ENCODE data around the gene CACNG3. TPM values are rescaled to one million over a fixed set of nuclear protein-coding genes. Genes with fewer than 3 reads are reported as not detected.

CACNG3 gene
- total and polyA plus RNA-seq, 2 of the 13 experiments (the other 11 are each of a cell fraction or from before 2014, with no cell fraction given), result not detected

DNA sequence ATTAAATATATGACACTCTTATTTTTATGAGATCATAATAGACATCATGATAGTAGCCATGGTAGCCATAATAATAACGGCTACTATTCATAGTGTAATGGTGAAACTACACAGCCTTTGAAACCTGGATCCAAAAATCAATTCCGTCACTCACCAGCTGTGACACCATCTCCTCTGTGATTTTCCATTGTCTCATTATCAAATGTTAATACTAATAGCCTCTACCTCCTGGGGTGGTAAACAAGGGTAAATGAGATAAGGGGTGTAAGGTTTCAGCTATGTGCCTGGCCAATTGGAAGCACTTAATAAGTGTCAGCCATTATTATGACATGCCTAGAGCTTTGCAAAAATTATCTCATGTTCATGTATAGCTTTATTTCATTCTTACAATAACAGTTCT is 88.6 kb downstream of the CACNG3 start:
- H3K4me3 ChIP-seq (replicated peaks in 1 of 3; ENCODE audit: insufficient read depth in 1 of 3, low read depth in 2 of 3, low read length in 3 of 3), result no peak overlapping the region
- DNase-seq (ENCODE audit: low spot score), result no peak
- POLR2A ChIA-PET, result no interaction called here

More for the DNA sequence above, 88.6 kb downstream of the CACNG3 start:
- WGBS (ENCODE audit: low lambda C conversion rate), result 27% methylated on average over 2 of the region's 2 CpGs
- Histone ChIP-seq H3K9me3 (ENCODE audit: low read length) (no peaks in the 10 kb centered on the region), H4K20me1 (ENCODE audit: insufficient read depth, low read length) (no peaks in the 10 kb centered on the region), H3K79me2 (ENCODE audit: insufficient read depth, low read length) (no peaks in the 10 kb centered on the region), H3K4me2 (ENCODE audit: low read depth, low read length) (no peak overlapping the region), H2AFZ (ENCODE audit: low read length) (no peak overlapping the region), H3K9ac (ENCODE audit: insufficient read depth, low read depth, low read length) (no peak overlapping the region), H3K36me3 (replicated peaks in 1 of 2; ENCODE audit: control insufficient read depth in 1 of 2, insufficient read depth in 2 of 2, low read length in 2 of 2) (no peaks in the 10 kb centered on the region), H3K27ac (ENCODE audit: extremely low read length, insufficient read depth, low read length) (no peak overlapping the region), H3K4me1 (ENCODE audit: insufficient read depth, low read length) (peaks cover 9% of the 10 kb centered on the region; the same call in 1 of the 2 replicates), H3K27me3 (ENCODE audit: control insufficient read depth in 1 of 2, insufficient read depth in 2 of 2, low read length in 2 of 2) (no peaks in the 10 kb centered on the region; a peak in 4 of 5 replicates)
- FAIRE-seq (no peak), ATAC-seq (no peak)
- TF ChIP-seq GABPA (IDR thresholded peaks at IDR 0.05; ENCODE audit: low read depth, low read length) (no peak), GABPA (CRISPR knock-in tag; IDR thresholded peaks at IDR 0.05; ENCODE audit: low read depth) (no peak), ZNF282 (IDR thresholded peaks at IDR 0.05; ENCODE audit: partially characterized antibody) (no peak), ZNF501 (CRISPR knock-in tag; IDR thresholded peaks at IDR 0.05) (no peak), NPAS2 (CRISPR knock-in tag; IDR thresholded peaks at IDR 0.05; ENCODE audit: borderline replicate concordance) (no peak), ATM (IDR thresholded peaks at IDR 0.05; ENCODE audit: borderline replicate concordance) (no peak), MAFK (conservative IDR thresholded peaks at IDR 0.05 in 1 of 2, IDR thresholded peaks at IDR 0.05 in 1 of 2; ENCODE audit: low read length in 2 of 2) (no peak), ARNT2 (CRISPR knock-in tag; IDR thresholded peaks at IDR 0.05; ENCODE audit: low read depth) (no peak), SAP130 (CRISPR knock-in tag; IDR thresholded peaks at IDR 0.05; ENCODE audit: low read depth) (no peak), ZNF589 (CRISPR knock-in tag; conservative IDR thresholded peaks at IDR 0.05) (no peak), NR2F6 (IDR thresholded peaks at IDR 0.05) (no peak), NR2F6 (CRISPR knock-in tag; IDR thresholded peaks at IDR 0.05) (no peak), ZNF496 (CRISPR knock-in tag; IDR thresholded peaks at IDR 0.05; ENCODE audit: insufficient replicate concordance) (no peak), KAT2B (IDR thresholded peaks at IDR 0.05; ENCODE audit: borderline replicate concordance, low read depth, low read length) (no peak), ZBTB38 (CRISPR knock-in tag; IDR thresholded peaks at IDR 0.05) (no peak), POLR2G (IDR thresholded peaks at IDR 0.05; ENCODE audit: low read depth, low read length) (no peak), U2AF1 (optimal IDR thresholded peaks at IDR 0.05; ENCODE audit: low read depth, low read length) (no peak)
- TF ChIP-seq, protein P1, sequence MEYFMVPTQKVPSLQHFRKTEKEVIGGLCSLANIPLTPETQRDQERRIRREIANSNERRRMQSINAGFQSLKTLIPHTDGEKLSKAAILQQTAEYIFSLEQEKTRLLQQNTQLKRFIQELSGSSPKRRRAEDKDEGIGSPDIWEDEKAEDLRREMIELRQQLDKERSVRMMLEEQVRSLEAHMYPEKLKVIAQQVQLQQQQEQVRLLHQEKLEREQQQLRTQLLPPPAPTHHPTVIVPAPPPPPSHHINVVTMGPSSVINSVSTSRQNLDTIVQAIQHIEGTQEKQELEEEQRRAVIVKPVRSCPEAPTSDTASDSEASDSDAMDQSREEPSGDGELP (IDR thresholded peaks at IDR 0.05; ENCODE audit: borderline replicate concordance, low read depth), result no peak
- TF ChIP-seq, protein P2, sequence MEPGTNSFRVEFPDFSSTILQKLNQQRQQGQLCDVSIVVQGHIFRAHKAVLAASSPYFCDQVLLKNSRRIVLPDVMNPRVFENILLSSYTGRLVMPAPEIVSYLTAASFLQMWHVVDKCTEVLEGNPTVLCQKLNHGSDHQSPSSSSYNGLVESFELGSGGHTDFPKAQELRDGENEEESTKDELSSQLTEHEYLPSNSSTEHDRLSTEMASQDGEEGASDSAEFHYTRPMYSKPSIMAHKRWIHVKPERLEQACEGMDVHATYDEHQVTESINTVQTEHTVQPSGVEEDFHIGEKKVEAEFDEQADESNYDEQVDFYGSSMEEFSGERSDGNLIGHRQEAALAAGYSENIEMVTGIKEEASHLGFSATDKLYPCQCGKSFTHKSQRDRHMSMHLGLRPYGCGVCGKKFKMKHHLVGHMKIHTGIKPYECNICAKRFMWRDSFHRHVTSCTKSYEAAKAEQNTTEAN (CRISPR knock-in tag; conservative IDR thresholded peaks at IDR 0.05), result no peak
- TF ChIP-seq, protein P3, sequence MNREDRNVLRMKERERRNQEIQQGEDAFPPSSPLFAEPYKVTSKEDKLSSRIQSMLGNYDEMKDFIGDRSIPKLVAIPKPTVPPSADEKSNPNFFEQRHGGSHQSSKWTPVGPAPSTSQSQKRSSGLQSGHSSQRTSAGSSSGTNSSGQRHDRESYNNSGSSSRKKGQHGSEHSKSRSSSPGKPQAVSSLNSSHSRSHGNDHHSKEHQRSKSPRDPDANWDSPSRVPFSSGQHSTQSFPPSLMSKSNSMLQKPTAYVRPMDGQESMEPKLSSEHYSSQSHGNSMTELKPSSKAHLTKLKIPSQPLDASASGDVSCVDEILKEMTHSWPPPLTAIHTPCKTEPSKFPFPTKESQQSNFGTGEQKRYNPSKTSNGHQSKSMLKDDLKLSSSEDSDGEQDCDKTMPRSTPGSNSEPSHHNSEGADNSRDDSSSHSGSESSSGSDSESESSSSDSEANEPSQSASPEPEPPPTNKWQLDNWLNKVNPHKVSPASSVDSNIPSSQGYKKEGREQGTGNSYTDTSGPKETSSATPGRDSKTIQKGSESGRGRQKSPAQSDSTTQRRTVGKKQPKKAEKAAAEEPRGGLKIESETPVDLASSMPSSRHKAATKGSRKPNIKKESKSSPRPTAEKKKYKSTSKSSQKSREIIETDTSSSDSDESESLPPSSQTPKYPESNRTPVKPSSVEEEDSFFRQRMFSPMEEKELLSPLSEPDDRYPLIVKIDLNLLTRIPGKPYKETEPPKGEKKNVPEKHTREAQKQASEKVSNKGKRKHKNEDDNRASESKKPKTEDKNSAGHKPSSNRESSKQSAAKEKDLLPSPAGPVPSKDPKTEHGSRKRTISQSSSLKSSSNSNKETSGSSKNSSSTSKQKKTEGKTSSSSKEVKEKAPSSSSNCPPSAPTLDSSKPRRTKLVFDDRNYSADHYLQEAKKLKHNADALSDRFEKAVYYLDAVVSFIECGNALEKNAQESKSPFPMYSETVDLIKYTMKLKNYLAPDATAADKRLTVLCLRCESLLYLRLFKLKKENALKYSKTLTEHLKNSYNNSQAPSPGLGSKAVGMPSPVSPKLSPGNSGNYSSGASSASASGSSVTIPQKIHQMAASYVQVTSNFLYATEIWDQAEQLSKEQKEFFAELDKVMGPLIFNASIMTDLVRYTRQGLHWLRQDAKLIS (CRISPR knock-in tag; IDR thresholded peaks at IDR 0.05), result no peak
- intact Hi-C loops (cut with micrococcal nuclease; ENCODE audit: unreplicated experiment) (no loop called here), in situ Hi-C loops (cut with HindIII; ENCODE audit: extremely low pct_ligation_motif_present, low pct_unique_long_range_greater_than_20kb) (no loop called here)
- CTCF ChIA-PET (ENCODE audit: low intra/inter-chr PET ratio, low total read pairs), result no interaction called here
- BruUV-seq (replicated peaks), result no TSS peak
